HG03060 (cell line): ENCODE results near the gene GABPB1.

ENCODE experiments used
- ATAC-seq: cut with Tn5 transposase; IDR thresholded peaks from one replicate; pipeline ENCODE4 v1.9.1; 2021; ENCODE audit warnings: low read depth, moderate number of reproducible peaks; ENCODE audit not compliant: unreplicated experiment

Gene GABPB1

DNA sequence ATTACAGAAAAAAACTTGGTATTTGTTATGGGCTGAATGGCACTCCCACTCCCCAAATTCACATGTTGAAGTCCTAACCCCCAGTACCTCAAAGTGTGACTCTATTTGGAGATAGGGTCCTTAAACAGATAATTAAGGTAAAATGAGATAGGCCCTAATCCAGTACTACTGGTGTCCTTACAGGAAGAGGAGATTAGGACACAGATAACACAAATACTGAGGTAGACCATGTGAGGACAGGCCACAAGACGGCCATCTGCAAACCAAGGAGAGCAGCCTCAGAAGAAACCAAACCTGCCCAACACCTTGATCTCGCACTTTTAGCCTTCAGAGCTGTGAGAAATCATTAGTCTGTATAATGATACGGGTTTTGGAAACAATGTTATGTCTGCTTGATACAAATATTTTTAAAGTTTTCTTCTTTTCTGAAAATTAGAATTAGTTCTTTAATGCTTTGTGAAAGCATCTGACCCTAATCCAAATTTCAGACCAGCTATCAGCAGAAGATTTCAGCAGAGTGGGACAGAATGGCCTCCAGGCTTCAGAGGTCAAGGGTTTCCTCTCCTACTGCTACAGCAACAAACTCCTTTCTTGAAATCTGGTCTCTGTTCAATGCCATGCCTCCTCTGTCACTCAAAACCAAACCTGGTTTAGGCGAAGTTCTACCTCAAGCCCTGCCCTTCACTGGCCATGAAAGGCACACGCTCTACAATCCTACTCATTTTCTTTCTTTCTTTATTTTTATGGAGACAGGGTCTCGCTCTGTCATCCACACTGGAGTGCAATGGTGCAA is 67.5 kb downstream of the GABPB1 start:
- ATAC-seq, result no peak

DNA sequence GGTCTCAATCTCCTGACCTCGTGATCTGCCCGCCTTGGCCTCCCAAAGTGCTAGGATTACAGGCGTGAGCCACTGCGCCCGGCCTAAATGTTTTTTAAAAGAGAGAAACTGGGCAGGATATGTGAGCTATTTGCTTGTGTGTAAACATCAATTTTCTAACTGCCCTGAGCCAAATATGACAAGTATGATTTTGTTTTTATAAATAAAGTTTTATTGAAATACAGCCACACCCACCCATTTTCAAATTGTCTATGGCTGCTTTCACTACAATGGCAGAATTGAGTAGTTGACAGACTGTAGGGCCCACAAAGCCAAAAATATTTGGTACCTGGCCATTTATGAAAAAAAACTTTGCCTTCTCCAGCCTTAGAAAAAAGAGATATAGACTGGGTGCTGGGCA is 73.6 kb downstream of the GABPB1 start:
- no peak for ATAC-seq

DNA sequence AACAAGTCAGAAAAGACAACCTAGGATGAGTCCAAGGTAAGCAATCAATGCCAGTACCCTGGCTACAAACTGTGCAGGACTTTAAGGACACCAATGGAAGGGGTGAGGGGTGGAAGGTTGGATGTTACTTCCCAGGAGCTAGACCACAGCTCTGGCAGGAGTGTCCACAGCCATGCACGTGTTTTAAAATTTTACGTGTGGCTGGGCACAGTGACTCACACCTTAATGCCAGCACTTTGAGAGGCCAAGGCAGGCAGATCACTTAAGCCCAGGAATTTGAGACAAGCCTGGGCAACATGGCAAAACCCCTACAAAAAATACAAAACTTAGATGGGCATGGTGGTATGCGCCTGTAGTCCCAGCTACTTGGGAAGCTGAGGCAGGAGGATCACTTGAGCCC is 74.7 kb downstream of the GABPB1 start:
- no peak for ATAC-seq

DNA sequence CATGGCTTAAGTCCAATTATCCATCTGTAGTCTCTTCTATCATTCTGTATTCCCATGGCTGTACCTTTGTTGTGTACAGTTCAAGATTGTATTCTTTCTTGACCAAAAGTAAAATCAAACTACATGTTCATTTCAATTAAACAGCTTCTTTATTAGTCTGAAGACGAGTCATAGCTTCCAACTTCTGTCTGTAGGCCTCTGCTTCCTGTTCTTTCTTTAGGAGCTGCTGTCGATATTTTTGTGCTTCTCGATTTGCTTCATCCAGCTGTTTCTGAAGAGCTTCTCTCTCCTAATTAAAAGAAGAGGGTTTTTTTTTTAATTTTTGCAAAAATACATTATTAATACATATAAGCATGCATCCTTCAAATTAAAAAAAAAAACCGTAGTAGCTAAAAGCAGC is 76.5 kb downstream of the GABPB1 start:
- no peak for ATAC-seq

DNA sequence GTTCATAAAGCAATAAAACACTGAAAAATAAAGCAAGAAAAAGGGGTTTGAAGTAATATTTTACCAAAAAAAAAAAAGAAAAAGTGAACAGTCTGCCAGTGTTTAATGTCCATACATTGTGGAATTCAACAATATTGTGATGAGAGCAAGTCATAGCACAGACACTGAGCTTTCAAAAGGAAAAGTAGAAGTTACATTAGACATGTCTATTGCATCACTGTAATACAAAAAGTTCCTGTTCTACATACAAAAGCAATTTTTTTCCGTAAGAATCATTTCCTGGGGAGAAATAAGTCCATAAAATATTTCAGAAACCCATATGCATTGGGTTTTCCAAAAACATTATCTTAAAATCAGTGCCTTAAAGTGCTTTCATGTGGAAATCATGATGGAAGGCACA is 77.6 kb downstream of the GABPB1 start:
- ATAC-seq, result no peak

DNA sequence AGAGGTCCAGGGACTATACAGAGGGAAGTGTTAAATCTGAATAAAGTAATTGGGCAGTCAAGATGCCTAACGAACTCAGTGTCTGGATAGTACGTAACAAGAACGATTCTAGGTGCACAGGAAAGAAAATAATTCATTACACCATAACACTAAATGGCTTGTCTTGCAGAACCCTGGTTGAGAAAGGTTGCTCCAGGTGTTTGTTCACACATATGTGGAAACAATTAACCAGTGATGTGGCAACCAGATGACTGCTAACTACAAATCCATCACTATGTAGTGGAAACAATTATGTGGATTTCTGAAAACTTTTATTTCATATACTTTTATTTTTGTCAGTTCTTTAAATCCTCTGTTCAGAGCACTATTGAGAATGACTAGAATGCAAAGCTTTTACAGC is 79.1 kb downstream of the GABPB1 start:
- no peak for ATAC-seq

DNA sequence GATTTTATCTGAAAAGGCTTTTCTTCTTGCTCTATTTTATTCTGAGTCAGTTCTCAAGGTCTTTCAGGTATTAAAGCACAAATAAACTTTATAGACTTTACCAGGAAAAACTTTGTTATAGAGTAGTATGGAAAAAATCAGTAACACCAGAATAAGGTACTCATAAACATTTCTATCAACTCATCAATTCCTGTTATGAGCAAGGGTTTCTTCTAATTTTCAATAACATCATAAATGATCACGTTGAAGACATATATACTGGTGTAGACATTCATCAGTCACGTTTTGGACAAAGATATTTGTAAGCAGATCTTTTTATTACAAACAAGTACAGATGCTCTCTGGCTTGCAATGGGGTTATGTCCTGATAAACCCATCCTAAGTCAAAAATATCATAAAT is 79.9 kb downstream of the GABPB1 start:
- no peak for ATAC-seq

DNA sequence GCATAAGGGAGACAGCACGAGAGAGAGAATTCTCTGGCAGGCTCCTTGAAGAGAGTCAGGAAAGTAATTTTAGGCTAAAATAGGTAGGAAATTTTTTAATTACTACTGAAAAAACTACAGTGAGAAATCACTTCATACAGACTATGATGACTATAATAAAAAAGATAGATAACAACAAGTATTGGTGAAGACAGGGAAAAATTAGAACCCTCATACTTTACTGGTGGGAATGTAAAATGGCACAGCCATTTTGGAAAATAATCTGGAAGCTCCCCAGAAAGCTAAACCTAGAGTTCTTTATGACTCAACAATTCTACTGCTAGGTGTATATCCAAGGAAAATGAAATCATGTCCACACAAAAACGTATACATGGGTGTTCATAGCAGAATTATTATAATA is 87.4 kb downstream of the GABPB1 start:
- no peak for ATAC-seq

DNA sequence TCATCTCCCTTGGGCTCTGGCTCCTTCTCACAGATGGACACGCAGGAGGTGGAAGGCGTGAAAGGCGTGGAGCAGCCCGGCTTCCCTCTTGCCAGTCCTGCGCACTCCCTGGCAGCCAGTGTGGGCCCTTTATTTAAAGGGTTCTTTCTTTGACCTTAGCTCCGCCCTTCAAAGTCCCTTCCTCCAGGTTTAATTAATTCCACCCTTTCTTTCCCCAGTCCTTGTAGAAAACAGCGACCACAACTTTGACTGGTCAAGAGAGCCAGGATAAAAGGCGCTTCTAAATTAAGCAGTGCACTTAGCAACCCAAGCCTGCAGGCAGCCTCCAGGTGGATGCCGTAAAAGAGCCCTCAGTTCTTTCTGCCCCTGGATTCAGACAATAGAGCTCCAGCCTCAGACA is 89.4 kb downstream of the GABPB1 start, which contains the start of gene HDC:
HDC (minus strand) TSS at position 107 of the 400 bp plus-strand sequence; CDS start at position 4, 103 bp downstream.
- ATAC-seq, result no peak

DNA sequence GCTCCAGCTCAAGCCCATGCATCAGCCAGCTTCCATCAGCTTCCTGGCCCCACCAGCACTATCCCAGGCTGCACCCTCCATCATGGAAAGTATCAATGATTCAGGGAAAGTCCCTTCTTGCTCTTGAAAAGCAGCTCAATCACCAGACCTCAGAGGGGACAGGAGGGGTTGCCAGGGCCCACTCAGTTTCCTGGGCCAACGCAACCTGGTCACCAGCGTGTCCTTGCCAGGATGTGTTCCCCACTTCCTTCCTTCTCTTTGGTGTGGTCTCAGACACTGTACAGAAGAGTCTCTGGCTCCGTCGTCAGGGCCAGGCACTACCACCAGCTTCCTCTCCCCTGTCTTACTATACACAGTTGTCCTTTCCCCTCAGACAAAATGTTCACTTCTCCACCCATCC is 92.5 kb downstream of the GABPB1 start:
- no peak for ATAC-seq

DNA sequence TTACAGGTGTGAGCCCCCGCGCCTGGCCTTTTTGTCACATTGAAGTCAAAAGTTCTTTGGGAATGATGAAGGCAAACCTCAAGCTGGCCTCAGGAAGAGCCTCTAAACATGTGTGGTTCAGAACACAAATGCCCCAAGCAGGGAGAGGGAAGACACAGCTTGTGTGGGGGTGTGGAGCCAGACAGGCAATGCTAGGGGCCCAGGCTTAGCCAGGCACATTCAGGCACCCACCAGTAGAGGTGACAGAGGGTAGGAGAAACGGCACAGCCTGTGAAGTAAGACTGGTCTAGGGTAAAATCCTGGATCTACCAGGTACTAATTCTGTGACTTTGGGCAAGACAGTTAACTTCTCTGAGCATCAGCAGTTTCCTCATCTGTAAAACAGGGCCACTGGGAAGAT is 93.0 kb downstream of the GABPB1 start:
- ATAC-seq, result no peak

DNA sequence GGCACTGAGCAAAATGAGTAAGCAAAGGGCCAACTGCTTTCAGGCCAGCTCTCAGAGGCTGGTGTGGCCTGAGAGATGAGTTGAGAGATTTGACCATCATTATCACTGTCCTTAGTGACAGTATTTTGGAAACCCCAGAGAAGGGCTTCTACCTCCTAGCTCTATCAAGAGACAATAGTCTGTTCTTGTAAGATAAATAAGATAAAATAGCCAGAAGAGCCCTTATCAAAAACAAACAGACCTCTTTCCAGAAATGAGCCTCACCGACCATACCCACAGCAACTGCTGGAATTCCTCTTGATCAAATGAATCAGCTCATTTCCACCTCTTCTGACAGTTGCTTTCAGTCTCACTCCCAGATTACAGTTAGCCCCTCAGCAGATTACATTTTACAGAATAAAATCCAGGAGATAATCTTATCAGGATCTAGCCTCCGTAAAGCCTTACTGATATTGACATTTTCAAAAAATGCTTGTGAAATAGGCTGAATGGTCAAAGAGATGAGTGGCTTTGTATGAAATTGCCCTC is 94.0 kb downstream of the GABPB1 start:
- ATAC-seq, result no peak

DNA sequence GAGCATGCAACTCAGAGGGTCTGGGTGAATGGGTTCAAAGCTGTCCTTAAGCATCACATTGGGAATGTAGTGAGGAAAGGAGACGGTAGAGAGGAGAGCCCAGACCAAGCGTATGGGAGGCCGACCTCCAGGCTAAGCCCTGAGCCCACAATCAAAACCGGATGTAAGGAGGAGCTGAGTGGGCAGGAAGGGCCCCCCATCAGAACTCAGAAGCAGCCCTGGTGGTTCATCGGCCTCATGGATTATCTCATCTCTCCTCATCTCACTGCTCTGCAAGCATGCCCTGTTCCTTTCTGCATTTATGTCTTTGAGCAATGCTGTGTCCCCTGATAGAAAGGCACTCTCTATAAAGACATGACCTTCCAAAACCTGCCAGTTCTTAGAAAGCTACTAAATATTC is 95.7 kb downstream of the GABPB1 start:
- no peak for ATAC-seq

DNA sequence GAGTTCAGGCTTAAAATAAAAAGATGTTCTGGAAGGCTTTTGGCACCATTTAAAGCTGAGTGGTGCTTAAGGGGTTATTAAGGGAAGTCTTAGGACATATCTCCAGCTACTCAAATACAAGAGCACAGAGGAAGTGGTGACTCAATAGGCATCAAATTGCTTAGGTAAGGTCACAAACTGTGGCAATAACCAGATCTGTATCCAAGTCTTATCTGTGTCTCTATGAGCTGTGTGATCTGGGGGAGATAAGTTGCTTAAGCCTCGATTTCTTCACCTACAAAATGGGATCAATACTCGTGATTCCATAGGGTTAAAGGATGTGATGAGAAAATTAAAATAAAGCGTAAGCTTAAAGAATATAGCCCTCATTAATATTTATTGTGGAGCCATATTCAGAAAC is 97.1 kb downstream of the GABPB1 start:
- ATAC-seq, result no peak

DNA sequence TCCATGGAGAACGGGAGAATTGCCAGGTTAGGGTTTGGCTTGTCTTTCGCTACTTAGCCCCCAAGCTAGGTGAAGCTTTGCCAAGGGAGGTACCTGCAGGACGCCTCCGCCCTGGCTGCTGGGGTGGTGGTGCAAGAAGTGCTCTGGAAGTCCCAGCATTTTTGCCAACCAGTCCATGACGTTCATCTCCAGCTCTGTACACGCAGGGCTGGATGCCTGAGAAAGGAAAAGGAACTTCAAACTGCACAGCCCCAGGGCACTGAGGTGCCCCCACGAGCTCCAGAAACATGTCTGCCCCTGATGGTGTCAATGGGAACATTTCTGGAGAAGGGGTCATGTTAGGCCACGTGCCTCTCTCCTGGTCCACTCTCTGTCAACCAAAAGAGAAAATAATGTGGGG is 97.7 kb downstream of the GABPB1 start:
- no peak for ATAC-seq

DNA sequence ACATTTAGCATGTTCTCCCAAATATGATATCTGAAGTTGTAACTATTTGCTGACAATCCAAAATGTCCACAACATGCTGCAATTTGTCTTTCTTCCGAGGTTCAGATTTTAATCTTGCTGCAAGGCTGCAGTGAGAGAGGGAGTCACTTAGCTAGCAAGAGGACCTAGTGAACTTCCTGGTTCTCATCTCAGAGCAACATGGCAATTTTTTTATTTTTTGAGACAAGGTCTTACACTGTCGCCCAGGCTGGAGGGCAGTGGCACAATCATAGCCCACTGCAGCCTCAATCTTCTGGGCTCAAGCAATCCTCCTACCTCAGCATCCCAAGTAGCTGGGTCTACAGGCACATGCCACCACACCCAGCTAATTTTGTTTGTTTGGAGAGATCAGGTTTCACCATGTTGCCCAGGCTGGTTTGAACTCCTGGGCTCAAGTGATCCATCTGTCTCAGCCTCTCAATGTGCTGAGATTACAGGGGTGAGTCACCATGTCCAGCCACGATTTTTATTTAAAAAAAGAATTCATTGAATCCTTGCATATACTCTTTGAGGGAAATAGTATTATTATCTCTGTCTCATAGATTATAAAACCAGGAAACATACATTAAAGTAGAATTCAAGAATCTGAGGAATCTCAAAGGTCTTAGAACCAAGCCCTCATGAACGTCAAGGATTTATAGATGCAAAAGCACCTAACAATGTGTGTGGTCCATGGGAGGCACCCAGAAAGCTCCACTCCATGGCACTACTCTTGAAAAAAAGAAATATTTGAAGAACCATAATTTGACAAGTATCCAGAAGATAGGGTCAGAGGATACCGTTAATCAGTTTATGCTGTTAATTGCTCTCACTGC is 98.6 kb downstream of the GABPB1 start:
- ATAC-seq, result no peak

DNA sequence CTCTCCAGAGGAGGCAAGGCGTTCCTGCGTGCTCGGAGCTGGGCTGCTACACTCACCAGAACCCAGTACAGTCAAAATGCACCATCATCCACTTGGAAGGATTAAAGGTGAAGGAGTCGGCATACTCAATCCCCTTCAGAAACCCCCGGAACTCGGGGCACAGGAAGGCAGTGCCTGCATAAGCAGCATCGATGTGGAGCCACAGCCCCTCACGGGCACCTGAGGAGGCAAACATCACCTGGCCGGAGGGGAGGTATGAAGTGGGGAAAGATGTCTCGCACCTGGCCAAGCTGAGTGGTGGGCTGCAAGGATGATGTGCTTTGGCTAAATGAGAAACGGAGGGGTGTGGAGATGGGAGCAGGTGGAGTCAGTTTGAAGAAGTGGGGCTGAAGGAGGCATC is 102.4 kb downstream of the GABPB1 start:
- no peak for ATAC-seq

DNA sequence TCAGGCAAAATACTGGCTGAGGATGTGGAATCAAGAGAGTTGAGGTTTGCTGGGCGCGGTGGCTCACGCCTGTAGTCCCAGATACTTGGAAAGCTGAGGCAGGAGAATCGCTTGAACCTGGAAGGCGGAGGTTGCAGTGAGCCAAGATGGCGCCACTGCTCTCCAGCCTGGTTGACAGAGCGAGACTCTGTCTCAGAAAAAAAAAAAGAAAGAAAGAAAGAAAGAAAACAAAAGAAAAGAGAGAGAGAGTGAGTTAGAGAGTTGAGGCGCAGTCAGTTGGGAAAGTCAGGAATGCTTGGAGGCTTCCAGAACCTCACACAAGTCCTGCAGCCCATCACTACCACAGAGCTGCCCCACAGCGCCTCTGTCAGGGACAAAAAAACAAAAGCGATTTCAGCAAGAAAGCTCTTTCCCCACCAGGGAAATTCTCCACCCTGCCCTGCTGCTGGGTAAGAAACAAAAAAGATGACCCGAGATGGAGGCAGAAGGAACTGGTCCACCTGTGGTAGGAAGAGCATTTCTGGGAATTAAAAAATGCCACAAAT is 103.3 kb downstream of the GABPB1 start:
- no peak for ATAC-seq

DNA sequence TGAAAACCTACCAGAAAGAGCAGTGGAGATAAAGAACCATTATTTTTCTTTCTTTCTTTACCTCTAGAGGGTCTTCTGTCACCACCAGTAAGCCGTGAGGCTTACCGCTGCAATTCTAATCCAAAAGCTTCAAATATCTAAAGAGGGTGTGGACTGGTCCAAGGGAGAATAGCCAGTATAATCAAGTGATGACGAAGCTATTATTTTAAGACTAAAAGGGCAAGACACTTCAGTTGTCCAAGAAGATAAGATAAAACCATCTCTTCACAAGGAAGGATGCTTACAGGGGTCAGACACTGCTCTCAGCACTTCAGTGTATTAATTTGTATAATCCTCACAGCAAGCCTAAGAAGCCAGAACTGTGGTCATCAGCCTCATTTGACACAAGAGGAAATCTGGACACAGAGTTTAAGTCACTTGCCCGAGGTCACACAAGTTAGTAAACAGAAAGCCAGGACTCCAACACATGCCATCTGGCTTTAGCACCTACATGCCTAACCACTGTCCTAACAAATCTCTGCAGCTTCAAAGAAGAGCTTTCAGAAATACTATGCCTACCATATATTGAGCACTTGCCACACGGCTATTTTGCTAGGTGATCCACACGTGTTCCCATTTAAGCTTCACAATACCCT is 104.1 kb downstream of the GABPB1 start:
- ATAC-seq, result no peak

DNA sequence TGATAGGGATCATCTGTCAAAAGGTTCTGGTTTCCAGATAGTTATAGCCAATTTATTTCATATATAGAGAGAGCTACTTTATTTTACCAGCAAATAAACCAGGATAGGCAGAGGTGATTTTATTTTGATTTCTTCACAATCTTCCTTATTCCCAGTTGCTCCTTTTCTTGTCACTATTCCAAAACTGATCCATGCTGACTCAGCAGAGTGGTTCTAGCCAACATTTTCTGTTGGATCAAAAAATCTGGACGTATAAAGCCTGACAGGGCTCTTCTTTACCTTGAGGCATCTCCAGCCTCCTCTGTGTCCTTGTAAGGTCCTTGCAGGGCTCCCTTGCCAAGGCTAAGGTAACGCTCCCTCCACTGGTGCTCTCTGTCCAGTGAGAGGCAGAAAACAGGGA is 105.3 kb downstream of the GABPB1 start:
- ATAC-seq, result no peak
